Coronary artery (tissue), 2 donors: Measurements from ENCODE around the gene WBP1L.

Source experiments
- DNase-seq: peaks from one replicate; pipeline ENCODE4 v3.0.0-alpha.2; 2017; ENCODE audit warnings: low spot score
- H3K27ac ChIP-seq, 2 donors: fragments of 200-600 bp; sonication (generic); one replicate each; pipeline ENCODE4 v1.5.1; 2016 to 2019
- H3K4me3 ChIP-seq: fragments of 200-600 bp; sonication (generic); 2 replicates; pipeline ENCODE4 v1.5.1; 2016; ENCODE audit warnings: mild to moderate bottlenecking, moderate library complexity
- TF ChIP-seq, protein P1 (sequence below): fragments of 200-600 bp; sonication (generic); IDR thresholded peaks from one replicate; pipeline ENCODE4 v1.5.1; 2019; ENCODE audit warnings: antibody characterized with exemption

Gene WBP1L

DNA sequence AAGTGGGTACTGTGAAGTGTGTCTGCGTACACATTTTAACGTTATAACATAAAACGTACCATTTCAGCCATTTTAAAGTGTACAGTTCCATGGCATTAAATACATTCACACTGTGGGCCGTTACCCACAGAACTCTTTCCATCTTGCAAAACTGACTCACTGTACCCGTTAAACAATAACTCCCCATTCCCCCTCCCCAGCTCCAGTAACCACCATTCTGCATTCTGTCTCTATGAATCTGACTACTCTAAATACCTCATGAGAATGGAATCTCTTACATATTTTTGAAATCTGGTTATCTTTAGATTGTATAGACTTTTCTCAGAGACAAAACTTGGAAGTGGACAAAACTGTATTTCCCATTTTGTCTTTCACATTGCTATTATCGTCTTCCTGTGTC, 38.8 kb upstream of the WBP1L start:
- no peak overlapping the region for H3K4me3 ChIP-seq
- DNase-seq: no peak
- TF ChIP-seq, protein P1, sequence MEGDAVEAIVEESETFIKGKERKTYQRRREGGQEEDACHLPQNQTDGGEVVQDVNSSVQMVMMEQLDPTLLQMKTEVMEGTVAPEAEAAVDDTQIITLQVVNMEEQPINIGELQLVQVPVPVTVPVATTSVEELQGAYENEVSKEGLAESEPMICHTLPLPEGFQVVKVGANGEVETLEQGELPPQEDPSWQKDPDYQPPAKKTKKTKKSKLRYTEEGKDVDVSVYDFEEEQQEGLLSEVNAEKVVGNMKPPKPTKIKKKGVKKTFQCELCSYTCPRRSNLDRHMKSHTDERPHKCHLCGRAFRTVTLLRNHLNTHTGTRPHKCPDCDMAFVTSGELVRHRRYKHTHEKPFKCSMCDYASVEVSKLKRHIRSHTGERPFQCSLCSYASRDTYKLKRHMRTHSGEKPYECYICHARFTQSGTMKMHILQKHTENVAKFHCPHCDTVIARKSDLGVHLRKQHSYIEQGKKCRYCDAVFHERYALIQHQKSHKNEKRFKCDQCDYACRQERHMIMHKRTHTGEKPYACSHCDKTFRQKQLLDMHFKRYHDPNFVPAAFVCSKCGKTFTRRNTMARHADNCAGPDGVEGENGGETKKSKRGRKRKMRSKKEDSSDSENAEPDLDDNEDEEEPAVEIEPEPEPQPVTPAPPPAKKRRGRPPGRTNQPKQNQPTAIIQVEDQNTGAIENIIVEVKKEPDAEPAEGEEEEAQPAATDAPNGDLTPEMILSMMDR: no peak
- H3K27ac ChIP-seq: no peak overlapping the region

DNA sequence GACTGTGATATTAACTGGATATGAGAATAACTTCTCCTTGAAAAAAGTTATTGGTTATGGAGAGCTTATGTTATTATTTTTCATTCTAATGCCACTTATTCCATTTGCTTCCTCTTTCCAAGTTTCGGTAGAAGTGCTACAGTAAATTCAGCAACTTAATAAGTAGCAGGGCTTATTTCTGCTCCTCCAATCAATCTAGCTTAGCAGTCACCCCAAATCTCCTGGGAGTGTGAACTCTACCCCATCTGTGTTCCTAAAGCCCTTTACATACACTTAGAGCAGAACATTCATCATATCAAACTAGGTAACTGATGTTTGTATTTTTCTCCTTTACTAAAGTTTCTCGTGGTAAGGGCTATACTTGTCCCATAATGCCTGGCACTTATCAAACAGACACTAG, 38.2 kb upstream of the WBP1L start:
- H3K4me3 ChIP-seq: no peak overlapping the region
- TF ChIP-seq, protein P1: no peak
- no peak for DNase-seq
- H3K27ac ChIP-seq: no peak overlapping the region

DNA sequence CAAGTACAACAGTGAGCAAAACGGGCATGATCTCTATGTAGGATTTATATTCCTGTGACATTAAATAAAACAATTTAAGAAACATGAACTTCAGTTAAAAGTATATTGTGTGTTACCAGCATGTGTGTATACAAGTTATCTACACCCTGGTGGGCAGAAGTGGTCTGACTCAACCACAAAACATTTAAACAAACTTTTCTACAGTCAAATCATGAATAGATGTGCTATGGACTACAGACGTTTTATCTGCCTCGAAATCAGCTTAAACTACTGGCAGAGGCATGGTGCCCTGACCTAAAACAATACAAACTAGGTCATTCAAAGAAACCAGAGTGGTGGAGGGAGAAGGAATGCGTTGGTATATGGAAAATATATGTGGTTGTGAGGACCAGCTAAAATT, 33.1 kb upstream of the WBP1L start:
- no peak overlapping the region for H3K4me3 ChIP-seq
- TF ChIP-seq, protein P1: no peak
- no peak for DNase-seq
- H3K27ac ChIP-seq: no peak overlapping the region

DNA sequence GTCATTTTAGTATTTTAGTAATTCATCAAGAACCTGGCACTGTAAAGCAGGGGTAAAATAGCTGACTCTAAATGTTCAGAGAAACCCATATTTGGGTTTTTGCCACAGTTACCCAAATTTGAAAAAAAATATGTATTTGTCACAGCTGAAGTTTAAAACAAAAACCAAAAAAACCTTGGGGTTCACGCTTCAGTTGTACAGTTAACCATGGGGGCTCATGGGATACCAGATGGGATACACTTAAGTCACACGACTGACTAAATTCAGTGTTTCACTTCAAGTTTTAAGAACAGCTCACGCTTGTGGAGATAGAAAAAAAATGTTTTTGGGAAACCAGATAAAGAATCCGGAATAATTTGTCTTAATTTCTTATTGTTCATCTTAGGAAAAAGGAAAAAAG, 31.7 kb upstream of the WBP1L start:
- no peak overlapping the region for H3K27ac ChIP-seq

DNA sequence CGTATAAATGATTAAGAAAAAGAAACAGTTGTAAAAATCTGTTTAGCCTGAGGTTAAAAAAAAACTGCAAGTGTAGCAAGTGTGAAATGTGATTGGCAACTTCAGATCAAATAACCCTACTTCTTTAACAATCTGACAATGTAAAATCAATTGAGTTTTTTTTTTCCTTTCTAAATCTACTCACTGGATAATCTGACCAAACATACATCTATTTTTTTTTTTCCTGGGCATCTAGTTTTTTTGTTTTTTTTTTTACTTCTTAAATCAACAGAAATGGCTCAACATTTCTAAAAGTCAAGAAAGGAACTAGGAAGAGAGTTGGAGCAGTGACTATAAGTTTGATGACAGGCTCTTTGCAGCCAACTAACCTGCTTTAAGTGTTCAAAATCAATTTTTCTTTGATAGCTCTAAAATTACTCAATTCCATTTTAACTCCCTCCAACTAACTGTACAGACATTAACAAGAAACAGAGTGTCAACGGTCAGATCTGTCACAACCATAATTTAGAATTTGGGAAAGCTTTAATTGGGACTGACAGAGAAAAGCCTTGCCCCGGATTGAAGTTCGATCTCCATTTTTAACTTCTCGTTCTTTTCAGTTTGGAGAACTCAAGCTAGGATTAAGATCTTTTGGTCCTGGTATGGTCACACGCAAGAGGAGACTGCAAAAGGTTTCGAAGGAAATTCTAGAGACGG, 30.8 kb upstream of the WBP1L start:
- peak overlapping the region; percentile 94 for H3K4me3 ChIP-seq
- peak overlapping the region; percentile 82 to 90 for H3K27ac ChIP-seq
- TF ChIP-seq, protein P1: no peak
- DNase-seq: no peak

More for the DNA sequence above, 31.7 kb upstream of the WBP1L start:
- no peak for DNase-seq
- TF ChIP-seq, protein P1: no peak
- no peak overlapping the region for H3K4me3 ChIP-seq

DNA sequence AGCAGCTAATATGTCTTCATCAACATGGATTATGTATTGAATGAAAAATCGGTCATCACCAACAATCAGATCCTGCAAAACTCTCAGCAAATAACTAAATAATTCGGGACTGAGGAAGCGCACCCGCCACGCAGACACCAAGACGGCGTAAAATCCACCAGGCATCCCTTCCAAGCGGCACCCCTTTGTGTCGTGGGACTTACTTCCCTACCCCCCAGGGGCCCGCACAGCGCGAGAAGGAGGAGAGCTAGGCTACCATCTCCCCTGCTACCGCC, 30.3 kb upstream of the WBP1L start:
- TF ChIP-seq, protein P1: peak; percentile 3
- DNase-seq: no peak
- peak overlapping the region; percentile 82 to 90 for H3K27ac ChIP-seq
- peak overlapping the region; percentile 94 for H3K4me3 ChIP-seq

DNA sequence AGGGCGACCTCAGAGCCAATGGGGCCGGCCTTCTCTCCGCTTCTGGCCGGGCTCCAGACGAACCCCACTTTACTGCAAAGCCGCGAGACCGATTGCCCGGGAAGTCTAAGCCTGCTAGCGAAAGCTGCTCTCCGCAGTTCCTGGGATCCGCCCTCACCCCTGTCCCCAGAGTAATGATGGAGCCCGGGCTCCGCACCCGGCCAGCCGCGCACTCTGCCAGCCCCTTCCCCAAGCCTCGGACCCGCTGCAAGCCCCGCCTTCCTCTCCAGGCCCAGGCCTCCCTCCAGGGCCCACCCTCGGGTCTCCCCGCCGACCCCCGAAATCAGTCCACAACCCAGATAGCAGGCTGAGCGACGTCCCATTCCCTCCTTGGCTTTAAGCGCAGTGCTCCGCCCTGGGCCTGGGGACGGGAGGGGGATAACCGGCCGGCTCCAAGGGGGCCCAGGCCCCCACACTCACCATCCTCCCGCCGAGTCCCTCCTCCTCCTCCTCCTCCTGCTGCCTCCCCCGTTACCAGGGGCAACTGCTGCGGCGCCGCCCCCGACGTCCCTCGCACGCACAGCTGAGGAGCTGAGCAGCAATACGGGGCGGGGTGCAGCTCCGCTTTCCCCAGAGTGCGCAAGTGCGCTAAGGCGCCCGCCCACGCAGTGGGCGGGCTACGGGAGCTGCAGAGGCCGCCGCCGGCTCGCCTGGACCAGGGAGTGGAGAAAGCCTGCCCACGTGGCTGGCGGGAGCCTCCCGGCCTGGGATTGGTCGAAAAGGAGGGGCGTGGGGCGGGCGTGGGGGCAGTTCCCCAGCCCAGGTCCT, 29.7 kb upstream of the WBP1L start, which contains the start of gene ARL3:
Gene ARL3 (minus strand): TSS at position 584 of the 807 bp plus-strand sequence. CDS start 122 bp downstream, at position 462.
- H3K27ac ChIP-seq: peak within 1 kb of the TSS; percentile 82 to 90
- TF ChIP-seq, protein P1: no peak
- H3K4me3 ChIP-seq: peak within 1 kb of the TSS; percentile 94
- peak; percentile 98 for DNase-seq
